Measurements from ENCODE around the gene PIR.

- TF ChIP-seq CTCF (IDR thresholded peaks at IDR 0.05; ENCODE audit: poor library complexity) (no peak), EZH2 (IDR thresholded peaks at IDR 0.05; ENCODE audit: borderline replicate concordance) (no peak), EZH2phosphoT487 (IDR thresholded peaks at IDR 0.05; ENCODE audit: low read depth, severe bottlenecking, unreplicated experiment) (no peak)
Measured at GRCh38 chrX:15425024-15425423, 68.1 kb downstream of the PIR start.

Data from hepatocyte (in vitro differentiated cells).